NCI-H2196 treated with DMSO at 0.1 percent for 48 hours (cell line): Measurements from ENCODE around the gene BMPR1B.

Experiments
- DNase-seq: peaks from one replicate; lab custom pipeline; 2025; ENCODE audit not compliant: unreplicated experiment; lab: John Stamatoyannopoulos, UW

The BMPR1B gene

DNA sequence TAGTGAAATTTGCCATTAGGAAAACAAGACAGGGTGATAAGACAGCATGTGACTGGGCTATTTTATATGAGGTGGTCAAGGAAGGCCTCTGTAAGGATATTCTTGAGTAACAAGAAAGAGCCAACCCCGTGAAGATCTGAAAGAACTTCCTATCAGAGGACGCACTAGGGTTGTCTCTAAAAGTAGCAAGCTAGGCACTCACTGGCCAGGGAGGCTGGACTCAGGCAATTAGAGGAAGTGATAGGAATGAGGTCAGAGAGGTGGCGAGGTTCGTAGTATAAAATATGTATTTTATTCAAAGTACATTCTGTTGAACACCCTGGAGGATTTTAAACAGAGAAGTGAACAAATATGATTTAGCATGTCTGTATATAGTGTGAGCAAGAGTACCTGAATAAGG lies 4.6 kb downstream of the BMPR1B start:
- DNase-seq = no peak

GRCh38 chr4:94763005-94763404 lies 5.2 kb downstream of the BMPR1B start:
- DNase-seq = no peak

- no peak for DNase-seq
These were observed 5.7 kb downstream of the BMPR1B start for GRCh38 chr4:94763500-94763899.

DNA sequence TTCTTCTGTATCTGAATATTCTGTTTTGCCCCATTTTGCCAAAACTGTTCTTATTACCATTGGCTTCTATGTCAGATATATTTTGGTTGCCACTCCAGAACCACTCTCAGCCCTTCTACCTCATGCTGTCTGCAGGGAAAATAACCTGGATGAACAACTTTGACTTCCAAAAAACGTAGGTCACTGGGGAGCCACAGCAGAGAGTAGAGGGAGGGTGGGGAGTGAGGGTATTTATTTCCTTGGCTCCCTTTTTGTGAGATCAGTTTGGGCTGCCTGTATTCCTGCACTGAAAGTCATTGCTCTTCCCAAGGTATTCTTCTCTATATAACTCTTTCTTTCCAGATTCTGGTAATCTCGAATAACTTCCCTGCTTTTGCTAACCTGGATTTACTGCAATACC lies 6.3 kb downstream of the BMPR1B start:
- no peak for DNase-seq

GRCh38 chr4:94765174-94765573 lies 7.4 kb downstream of the BMPR1B start:
- DNase-seq = no peak

- no peak for DNase-seq
These were observed 7.9 kb downstream of the BMPR1B start for GRCh38 chr4:94765648-94766047.

DNA sequence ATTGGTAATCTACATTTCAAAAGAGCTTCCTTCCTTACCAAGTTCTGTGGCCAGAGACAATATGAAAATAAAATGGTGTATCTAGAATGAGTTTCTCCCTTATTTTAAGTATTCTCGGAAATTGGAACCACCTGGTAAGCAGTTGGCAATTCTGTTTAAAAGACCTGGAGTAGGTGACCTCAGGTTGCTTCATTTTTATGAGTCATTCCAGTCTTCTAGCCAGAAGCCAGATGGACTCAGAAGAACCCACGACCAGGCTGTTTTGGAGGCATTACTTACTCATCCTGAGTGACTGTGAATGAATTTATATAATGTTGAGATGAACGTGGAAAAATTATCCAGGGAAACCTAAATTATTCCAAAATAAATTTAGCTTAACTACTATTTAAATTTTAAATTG lies 9.1 kb downstream of the BMPR1B start:
- no peak for DNase-seq

DNA sequence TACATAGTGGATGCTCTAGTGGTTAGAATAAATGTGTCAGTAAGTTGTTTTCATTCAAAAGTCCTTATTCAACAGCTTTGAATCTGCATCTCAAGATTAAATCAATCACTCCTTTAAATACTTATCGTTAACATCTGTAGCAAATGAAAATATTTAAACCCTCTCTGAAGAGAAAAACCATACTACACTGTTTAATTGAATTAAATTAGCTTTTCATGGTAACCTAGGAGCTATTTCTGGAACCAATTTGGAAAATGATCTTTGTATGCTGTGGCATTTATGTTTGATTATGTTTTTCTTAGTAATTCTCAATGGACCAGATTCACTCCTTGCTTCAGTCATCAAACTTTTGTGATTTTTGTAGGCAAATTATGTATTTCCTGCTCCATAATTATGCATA lies 9.7 kb downstream of the BMPR1B start:
- DNase-seq = no peak

DNA sequence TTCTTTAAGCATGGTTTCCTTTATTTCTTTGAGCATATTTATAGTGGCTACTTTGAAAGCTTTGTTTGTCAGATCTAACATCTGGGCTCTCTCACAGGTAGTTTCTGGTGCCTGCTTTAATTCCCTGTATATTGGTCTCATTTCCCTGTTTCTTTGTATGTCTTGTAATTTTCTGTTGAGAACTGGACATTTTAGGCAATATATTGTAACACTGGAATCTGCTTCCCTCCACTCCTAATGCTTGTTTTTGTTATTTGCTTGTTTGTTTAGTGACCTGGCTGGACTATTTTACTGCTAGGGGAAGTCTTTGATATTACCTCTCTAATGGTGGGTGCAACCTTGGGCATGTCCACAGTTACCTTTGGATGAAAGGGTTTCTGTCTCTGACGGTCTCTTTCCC lies 25.0 kb downstream of the BMPR1B start:
- no peak for DNase-seq

GRCh38 chr4:94791701-94792100 lies 33.9 kb downstream of the BMPR1B start:
- no peak for DNase-seq

DNA sequence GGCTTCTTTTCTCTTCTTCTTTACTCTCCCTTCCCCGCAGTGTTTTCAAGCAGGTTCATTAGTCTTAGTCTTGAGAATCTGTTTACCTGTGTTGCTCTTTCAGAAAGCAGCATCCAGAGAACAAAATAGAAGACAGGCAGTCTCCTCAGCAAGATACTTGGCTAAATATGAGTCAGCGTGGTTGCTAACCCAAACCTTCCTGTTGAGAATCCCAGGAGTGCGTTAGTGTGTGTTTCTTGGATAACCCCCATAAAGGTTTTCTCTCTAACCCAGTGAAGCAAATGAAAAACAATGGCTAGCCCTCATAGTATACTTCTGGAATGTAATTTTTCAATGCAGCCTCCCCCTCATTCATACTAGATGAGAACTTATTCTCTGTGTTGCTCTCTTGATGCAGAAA lies 41.1 kb downstream of the BMPR1B start:
- no peak for DNase-seq

DNA sequence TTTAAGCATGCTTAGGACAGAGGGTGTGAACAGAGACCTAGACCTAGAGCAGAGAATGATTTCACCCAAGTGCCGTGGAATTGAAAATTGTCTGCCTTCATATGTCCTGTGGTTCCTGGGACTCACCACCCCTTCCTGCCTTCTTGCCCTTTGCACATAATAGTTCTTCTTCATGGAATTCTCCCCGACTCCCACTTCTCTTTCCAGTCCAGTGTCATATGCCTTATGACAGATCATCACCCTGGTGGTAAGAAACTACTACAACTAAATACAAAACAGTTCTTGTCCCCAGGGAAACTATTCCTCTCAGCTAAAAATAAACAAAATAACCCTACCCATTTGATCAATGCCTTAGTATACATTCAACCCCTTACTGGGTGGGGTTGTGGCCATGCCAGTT lies 43.3 kb downstream of the BMPR1B start:
- no peak for DNase-seq

GRCh38 chr4:94802091-94802490 lies 44.3 kb downstream of the BMPR1B start:
- DNase-seq = no peak

DNA sequence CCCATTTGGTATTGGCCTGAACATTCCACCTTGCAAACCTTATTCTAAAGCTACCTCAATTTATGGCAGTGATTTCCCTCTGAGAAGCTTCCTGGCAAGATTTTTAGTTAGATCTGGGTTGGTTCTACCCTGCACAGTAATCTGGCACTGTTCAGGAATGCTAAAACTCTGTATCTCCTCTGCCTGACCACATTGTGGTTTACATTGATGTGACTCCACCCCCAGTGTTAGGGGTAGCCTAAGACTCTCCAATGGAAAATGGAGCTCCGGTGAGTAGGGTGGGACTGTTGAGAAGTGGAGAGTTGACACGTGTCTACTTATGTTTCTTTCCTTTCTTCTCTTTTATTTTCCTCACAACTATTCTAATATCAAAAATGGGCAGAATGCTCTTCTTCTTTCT lies 45.4 kb downstream of the BMPR1B start:
- no peak for DNase-seq

- no peak for DNase-seq
These were observed 46.9 kb downstream of the BMPR1B start for GRCh38 chr4:94804650-94805049.

GRCh38 chr4:94806376-94806775 lies 48.6 kb downstream of the BMPR1B start:
- no peak for DNase-seq

- no peak for DNase-seq
These were observed 53.9 kb downstream of the BMPR1B start for GRCh38 chr4:94811643-94812042.

GRCh38 chr4:94813221-94813620 lies 55.5 kb downstream of the BMPR1B start:
- no peak for DNase-seq

DNA sequence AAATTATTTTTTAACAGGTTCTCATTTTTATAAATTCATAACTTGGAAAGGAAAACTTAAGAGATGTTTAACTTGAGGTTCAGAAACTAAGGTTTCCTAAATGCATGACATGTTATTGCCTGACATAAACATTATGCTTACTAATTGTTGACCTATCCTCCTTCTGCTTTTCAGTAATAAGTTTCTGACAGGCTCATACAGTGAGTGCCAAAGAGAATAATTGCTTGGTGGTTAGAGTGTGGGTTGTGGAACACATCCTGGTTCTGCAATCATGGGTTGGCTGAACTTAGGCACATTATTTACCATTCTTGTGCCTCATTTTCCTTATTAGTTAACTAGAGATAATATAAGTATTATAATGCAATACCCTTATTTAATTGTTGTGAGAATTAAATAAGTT lies 56.5 kb downstream of the BMPR1B start:
- DNase-seq = no peak

DNA sequence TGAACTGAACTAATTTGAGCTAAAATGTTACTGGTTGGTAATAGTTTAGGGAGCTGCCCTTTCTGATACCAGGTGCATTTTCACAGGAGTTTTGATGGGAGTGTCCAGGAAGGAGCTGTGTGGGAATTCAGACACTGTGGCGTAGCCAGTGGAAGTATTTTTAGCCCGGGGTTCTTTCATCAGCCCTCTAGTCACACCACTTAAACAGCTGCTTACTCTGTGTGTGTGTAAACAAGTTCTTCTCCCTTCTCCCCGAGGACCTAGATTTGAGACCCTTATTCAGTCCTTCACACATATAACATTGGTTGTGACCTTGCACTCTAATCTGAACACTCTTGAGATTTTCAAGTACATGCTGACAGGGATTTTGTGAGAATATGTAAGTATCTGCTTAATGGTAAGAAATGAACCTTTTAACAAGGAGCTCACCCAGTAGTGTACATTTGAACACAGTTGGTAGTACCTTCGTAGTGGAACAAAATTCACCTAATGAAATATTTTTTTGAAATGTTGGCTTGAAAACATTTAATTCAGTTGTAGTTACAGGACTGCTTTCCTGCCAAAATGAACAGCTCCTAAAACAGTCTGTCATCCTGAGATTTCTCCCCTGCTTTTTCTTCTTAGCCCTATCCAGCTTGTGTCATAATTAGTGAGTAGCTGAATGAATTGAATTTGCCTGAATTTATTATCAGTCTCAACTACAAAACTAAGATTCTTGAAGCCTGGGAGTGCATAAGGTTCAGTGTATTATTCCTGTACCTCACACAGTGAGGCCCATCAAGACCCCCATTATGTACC lies 61.8 kb downstream of the BMPR1B start:
- DNase-seq = no peak

- DNase-seq = no peak
These were observed 68.5 kb downstream of the BMPR1B start for GRCh38 chr4:94826206-94826605.

- no peak for DNase-seq
These were observed 69.8 kb downstream of the BMPR1B start for GRCh38 chr4:94827481-94828110.

- DNase-seq = no peak
These were observed 71.1 kb downstream of the BMPR1B start for GRCh38 chr4:94828882-94829281.
